Measurements from ENCODE around the gene ABHD2. TPM values are rescaled to one million over a fixed set of nuclear protein-coding genes. Genes with fewer than 3 reads are reported as not detected.

The ABHD2 gene
- total RNA-seq, 2 donors from 2014 or later = 50.8 to 136 TPM

DNA sequence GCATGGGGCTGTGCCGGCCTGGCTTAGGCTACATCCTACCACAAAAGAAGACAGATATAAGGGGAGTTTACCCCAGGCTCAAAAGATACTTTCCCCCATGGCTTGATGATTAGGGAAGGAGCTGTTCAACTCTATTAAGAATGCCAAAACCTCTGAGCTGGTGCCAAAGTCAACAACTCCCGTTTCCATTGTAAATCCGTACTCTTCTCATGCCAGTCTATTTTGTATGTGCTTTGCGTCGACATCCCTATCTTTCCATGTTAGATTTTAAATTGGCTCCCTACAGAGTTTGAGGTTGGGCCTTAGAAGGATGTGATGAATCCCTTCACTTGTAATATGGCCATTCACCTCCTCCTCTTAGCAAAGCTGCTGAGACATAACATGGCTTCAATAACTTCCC lies 86.2 kb downstream of the ABHD2 start:
- Histone ChIP-seq H3K4me1 (peaks cover 6% of the 10 kb centered on the region), H3K27me3 (no peaks in the 10 kb centered on the region), H3K27ac (no peak overlapping the region), H3K36me3 (replicated peaks in 1 of 2; ENCODE audit: insufficient read depth in 1 of 2, low read depth in 2 of 2) (peaks cover 7 to 26% of the 10 kb centered on the region in 2 donors), H3K4me3 (no peak overlapping the region), H3K9me3 (no peaks in the 10 kb centered on the region)
- DNase-seq (no peak), ATAC-seq (no peak)
- TF ChIP-seq POLR2A (IDR thresholded peaks at IDR 0.05) = no peak
- TF ChIP-seq, protein P1, sequence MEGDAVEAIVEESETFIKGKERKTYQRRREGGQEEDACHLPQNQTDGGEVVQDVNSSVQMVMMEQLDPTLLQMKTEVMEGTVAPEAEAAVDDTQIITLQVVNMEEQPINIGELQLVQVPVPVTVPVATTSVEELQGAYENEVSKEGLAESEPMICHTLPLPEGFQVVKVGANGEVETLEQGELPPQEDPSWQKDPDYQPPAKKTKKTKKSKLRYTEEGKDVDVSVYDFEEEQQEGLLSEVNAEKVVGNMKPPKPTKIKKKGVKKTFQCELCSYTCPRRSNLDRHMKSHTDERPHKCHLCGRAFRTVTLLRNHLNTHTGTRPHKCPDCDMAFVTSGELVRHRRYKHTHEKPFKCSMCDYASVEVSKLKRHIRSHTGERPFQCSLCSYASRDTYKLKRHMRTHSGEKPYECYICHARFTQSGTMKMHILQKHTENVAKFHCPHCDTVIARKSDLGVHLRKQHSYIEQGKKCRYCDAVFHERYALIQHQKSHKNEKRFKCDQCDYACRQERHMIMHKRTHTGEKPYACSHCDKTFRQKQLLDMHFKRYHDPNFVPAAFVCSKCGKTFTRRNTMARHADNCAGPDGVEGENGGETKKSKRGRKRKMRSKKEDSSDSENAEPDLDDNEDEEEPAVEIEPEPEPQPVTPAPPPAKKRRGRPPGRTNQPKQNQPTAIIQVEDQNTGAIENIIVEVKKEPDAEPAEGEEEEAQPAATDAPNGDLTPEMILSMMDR (IDR thresholded peaks at IDR 0.05) = no peak
- WGBS, 2 donors = 27 to 29% methylated on average over 5 of the region's 5 CpGs
- intact Hi-C loops (cut with DNase I) = loop anchor here (10.0 kb wide), 1 partner anchor 270 kb away; no protein-coding TSS in a partner anchor

DNA sequence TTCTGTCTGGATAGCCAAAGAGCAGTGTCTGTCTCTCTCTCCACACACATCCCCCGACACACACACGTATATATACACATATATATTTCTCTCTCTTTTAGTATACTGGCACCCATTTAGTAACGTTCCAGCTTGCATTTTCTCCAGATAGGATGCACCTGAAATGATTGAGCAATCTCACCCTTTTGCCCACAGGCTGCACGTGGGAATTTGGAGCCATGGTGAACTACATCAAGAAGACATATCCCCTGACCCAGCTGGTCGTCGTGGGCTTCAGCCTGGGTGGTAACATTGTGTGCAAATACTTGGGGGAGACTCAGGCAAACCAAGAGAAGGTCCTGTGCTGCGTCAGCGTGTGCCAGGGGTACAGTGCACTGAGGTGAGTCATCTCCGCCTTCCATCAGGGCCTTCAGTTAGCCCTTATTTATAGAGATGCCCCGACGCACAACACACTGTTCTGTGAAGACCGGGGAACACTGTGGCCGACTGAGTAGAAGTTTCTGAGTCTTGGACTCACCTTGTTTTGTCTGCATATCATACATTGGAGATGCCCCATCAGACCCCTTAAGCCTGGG lies 87.4 kb downstream of the ABHD2 start:
- DNase-seq = no peak
- Histone ChIP-seq H3K4me3 (no peak overlapping the region), H3K27ac (no peak overlapping the region), H3K27me3 (no peaks in the 10 kb centered on the region), H3K36me3 (replicated peaks in 1 of 2; ENCODE audit: insufficient read depth in 1 of 2, low read depth in 2 of 2) (peaks cover 7 to 23% of the 10 kb centered on the region in 2 donors), H3K4me1 (peaks cover 6% of the 10 kb centered on the region), H3K9me3 (no peaks in the 10 kb centered on the region)
- ATAC-seq = no peak
- 82 to 83% methylated on average over 13 of the region's 13 CpGs for WGBS, 2 donors
- TF ChIP-seq POLR2A (IDR thresholded peaks at IDR 0.05) = no peak
- TF ChIP-seq, protein P1 (IDR thresholded peaks at IDR 0.05) = no peak
- intact Hi-C loops (cut with DNase I) = loop anchor here (5.0 to 10.0 kb wide), 3 partner anchors 33 to 271 kb away; no protein-coding TSS in a partner anchor

DNA sequence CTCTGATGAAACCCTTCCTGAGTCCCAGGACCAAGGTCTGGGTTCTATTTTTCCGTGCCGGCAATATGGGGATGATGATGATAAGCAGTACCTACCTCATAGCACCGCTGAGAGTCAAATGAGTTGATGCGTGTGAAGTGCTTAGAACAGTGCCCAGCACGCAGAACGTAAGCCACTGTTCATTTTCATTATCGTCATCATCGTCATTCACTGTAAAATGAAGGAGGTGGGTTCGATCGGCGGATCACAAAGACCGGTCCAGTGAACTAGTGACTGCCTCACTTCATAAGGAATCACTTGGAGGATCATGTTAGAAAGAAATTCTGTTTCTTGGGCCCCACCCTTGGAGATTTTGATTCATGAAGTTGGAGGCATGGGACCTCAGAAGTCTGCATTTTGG lies 88.9 kb downstream of the ABHD2 start:
- ATAC-seq (no peak), DNase-seq (no peak)
- no peaks in the 10 kb centered on the region for H3K27me3 ChIP-seq
- no peak overlapping the region for H3K4me3 ChIP-seq
- WGBS, 2 donors = 88 to 92% methylated on average over 12 of the region's 12 CpGs
- H3K36me3 ChIP-seq (replicated peaks in 1 of 2; ENCODE audit: insufficient read depth in 1 of 2, low read depth in 2 of 2) = peaks cover 7 to 23% of the 10 kb centered on the region in 2 donors
- intact Hi-C loops (cut with DNase I) = loop anchor here (5.0 to 10.0 kb wide), 3 partner anchors 35 to 272 kb away; no protein-coding TSS in a partner anchor
- no peaks in the 10 kb centered on the region for H3K9me3 ChIP-seq
- no peak overlapping the region for H3K27ac ChIP-seq
- TF ChIP-seq POLR2A (IDR thresholded peaks at IDR 0.05) = no peak
- TF ChIP-seq, protein P1 (IDR thresholded peaks at IDR 0.05) = no peak
- H3K4me1 ChIP-seq = peaks cover 6% of the 10 kb centered on the region

DNA sequence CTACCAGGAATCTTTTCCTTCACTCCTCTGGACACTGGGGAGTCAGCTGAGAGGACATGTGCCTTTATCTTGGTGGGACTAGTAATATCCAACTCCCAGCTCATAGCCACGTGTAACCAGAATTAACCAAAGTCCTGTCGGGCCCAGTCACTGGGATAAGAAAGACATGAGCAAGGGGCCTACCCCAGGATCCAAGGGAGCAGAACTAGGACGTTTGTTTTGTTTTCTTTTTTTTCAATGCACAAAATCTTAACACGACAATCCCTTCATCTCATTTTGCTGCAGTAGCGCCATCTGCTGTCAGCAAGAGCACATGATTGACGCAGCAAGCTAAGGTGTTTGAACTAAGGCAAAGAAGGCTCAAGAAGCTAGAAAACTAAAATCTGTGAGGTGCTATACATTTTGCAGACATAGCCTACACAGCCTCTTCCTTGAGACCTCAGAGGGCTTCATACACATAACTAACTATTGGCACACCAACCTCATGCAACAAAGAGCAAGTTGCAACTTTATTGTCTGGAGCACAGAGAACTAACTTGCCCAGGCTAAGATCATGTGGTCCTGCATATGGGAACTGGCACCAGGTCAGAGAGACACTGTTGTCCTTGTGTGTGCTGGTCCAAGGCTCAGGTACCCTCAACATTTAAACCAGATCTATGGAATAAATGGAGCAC lies 89.5 kb downstream of the ABHD2 start:
- WGBS, 2 donors = 13 to 27% methylated on average over 6 of the region's 6 CpGs
- Histone ChIP-seq H3K9me3 (no peaks in the 10 kb centered on the region), H3K27ac (no peak overlapping the region), H3K4me1 (peaks cover 6% of the 10 kb centered on the region), H3K4me3 (no peak overlapping the region), H3K27me3 (no peaks in the 10 kb centered on the region), H3K36me3 (replicated peaks in 1 of 2; ENCODE audit: insufficient read depth in 1 of 2, low read depth in 2 of 2) (peaks cover 7 to 21% of the 10 kb centered on the region in 2 donors)
- intact Hi-C loops (cut with DNase I) = loop anchor here (5.0 to 10.0 kb wide), 3 partner anchors 35 to 273 kb away; no protein-coding TSS in a partner anchor
- peak; percentile 69 to 76 (median 72) for DNase-seq
- ATAC-seq = peak; percentile 63
- TF ChIP-seq, protein P1 (IDR thresholded peaks at IDR 0.05) = peak; percentile 54 to 84 (median 74)
- no peak for TF ChIP-seq POLR2A (IDR thresholded peaks at IDR 0.05)
